ENCODE measurements around the gene SLC9A1. TPM values are rescaled to one million over a fixed set of nuclear protein-coding genes. Genes with fewer than 3 reads are reported as not detected.
A peak's percentile ranks its signal among the peaks of the same experiment; 100 is the strongest.

The SLC9A1 gene
- total and polyA plus RNA-seq, 11 donors = 9.4 to 44.9 (median 20.6) TPM

GRCh38 chr1:27049100-27049499, 105.8 kb downstream of the SLC9A1 start:
- H3K4me1 ChIP-seq = peaks cover 0 to 22% (median 10%) of the 10 kb centered on the region in 12 donors
- ATAC-seq (no peak), DNase-seq (no peak)
- no peaks in the 10 kb centered on the region for H3K27me3 ChIP-seq
- no peaks in the 10 kb centered on the region for H3K9me3 ChIP-seq
- peak overlapping the region in 1 of 12 donors; percentile 26 for H3K27ac ChIP-seq
- WGBS, 4 donors = 60 to 82% (median 71%) methylated on average over 2 of the region's 2 CpGs
- TF ChIP-seq CTCF (IDR thresholded peaks at IDR 0.05) (no peak), POLR2A (IDR thresholded peaks at IDR 0.05) (no peak)
- H3K36me3 ChIP-seq = no peaks in the 10 kb centered on the region
- no peak overlapping the region for H3K4me3 ChIP-seq
- intact Hi-C loops (cut with DNase I) = loop anchor here in 7 of 10 donors (5.0 to 10.0 kb wide), 6 partner anchors 52 to 346 kb away; partner anchors contain the start of genes GPR3 (in 3 of the 7) and TRNP1 (in 1 of the 7)

Other genes with a start within 250 kb of the SLC9A1 start
- 10 to 100 TPM in 2 of 9 donors, 1 to 10 TPM in 7; 2.4 to 19.2 (median 6.6) TPM for gene NR0B2, start 241.2 kb downstream of the SLC9A1 start, total RNA-seq
- 1 to 10 TPM; 2.0 to 6.6 TPM for gene NR0B2, start 241.2 kb downstream of the SLC9A1 start, polyA plus RNA-seq
- 10 to 100 TPM; 53.6 to 78.6 (median 57.4) TPM for gene NUDC, start 233.4 kb downstream of the SLC9A1 start, total RNA-seq
- gene NUDC, start 233.4 kb downstream of the SLC9A1 start, polyA plus RNA-seq = 10 to 100 TPM; 69.7 to 99.6 TPM
- gene KDF1, start 194.7 kb downstream of the SLC9A1 start, total RNA-seq = under 1 TPM in 2 of 9 donors, not detected in 7; 0.12 to 0.45 TPM
- under 1 TPM in 1 of 2 donors, not detected in 1; 0.03 TPM for gene KDF1, start 194.7 kb downstream of the SLC9A1 start, polyA plus RNA-seq
- gene TRNP1, start 161.4 kb downstream of the SLC9A1 start, total RNA-seq = 10 to 100 TPM; 16.6 to 68.5 (median 21.7) TPM
- gene TRNP1, start 161.4 kb downstream of the SLC9A1 start, polyA plus RNA-seq = 10 to 100 TPM; 18.4 to 38.9 TPM
- gene TENT5B, start 142.3 kb downstream of the SLC9A1 start, total RNA-seq = 10 to 100 TPM in 8 of 9 donors, 1 to 10 TPM in 1; 9.1 to 78.4 (median 32.6) TPM
- gene TENT5B, start 142.3 kb downstream of the SLC9A1 start, polyA plus RNA-seq = 10 to 100 TPM; 19.8 to 62.2 TPM
- 10 to 100 TPM; 54.7 to 94.5 (median 60.3) TPM for gene WDTC1, start 79.5 kb upstream of the SLC9A1 start, total RNA-seq
- gene WDTC1, start 79.5 kb upstream of the SLC9A1 start, polyA plus RNA-seq = 10 to 100 TPM; 30.8 to 53.8 TPM
- gene TMEM222, start 167.0 kb upstream of the SLC9A1 start, total RNA-seq = 10 to 100 TPM; 18.1 to 32.5 (median 25.9) TPM
- 10 to 100 TPM; 28.9 to 49.3 TPM for gene TMEM222, start 167.0 kb upstream of the SLC9A1 start, polyA plus RNA-seq
- gene SYTL1, start 186.9 kb upstream of the SLC9A1 start, total RNA-seq = 1 to 10 TPM in 2 of 9 donors, under 1 TPM in 6, not detected in 1; 0.23 to 6.0 (median 0.46) TPM
- 1 to 10 TPM in 1 of 2 donors, under 1 TPM in 1; 0.57 to 1.2 TPM for gene SYTL1, start 186.9 kb upstream of the SLC9A1 start, polyA plus RNA-seq
- gene MAP3K6, start 211.8 kb upstream of the SLC9A1 start, total RNA-seq = 10 to 100 TPM; 21.1 to 77.0 (median 36.5) TPM
- gene MAP3K6, start 211.8 kb upstream of the SLC9A1 start, polyA plus RNA-seq = 10 to 100 TPM; 48.6 to 64.3 TPM
- gene FCN3, start 219.7 kb upstream of the SLC9A1 start, total RNA-seq = 100 to 1,000 TPM in 1 of 9 donors, 10 to 100 TPM in 5, 1 to 10 TPM in 3; 2.4 to 112 (median 31.9) TPM
- 100 to 1,000 TPM in 1 of 2 donors, 10 to 100 TPM in 1; 60.8 to 141 TPM for gene FCN3, start 219.7 kb upstream of the SLC9A1 start, polyA plus RNA-seq
- not detected for gene CD164L2, start 228.2 kb upstream of the SLC9A1 start, total RNA-seq
- not detected for gene CD164L2, start 228.2 kb upstream of the SLC9A1 start, polyA plus RNA-seq
- gene GPR3, start 237.5 kb upstream of the SLC9A1 start, total RNA-seq = 1 to 10 TPM in 2 of 9 donors, under 1 TPM in 6, not detected in 1; 0.28 to 2.4 (median 0.53) TPM
- gene GPR3, start 237.5 kb upstream of the SLC9A1 start, polyA plus RNA-seq = 1 to 10 TPM in 1 of 2 donors, under 1 TPM in 1; 0.11 to 3.7 TPM